HG02981 (cell line): ENCODE data around the gene RB1.
"Not testable (repeated sequence)": the region's sequence is repeated elsewhere in the genome, so short reads cannot be mapped to it uniquely, and the experiment has no call there.

Experiments
- ATAC-seq: cut with Tn5 transposase; IDR thresholded peaks from one replicate; pipeline ENCODE4 v1.9.1; 2021; ENCODE audit warnings: mild to moderate bottlenecking, moderate library complexity; ENCODE audit not compliant: unreplicated experiment

The RB1 gene

GRCh38 chr13:48297131-48297786 is 6.3 kb upstream of the RB1 start:
- no peak for ATAC-seq

DNA sequence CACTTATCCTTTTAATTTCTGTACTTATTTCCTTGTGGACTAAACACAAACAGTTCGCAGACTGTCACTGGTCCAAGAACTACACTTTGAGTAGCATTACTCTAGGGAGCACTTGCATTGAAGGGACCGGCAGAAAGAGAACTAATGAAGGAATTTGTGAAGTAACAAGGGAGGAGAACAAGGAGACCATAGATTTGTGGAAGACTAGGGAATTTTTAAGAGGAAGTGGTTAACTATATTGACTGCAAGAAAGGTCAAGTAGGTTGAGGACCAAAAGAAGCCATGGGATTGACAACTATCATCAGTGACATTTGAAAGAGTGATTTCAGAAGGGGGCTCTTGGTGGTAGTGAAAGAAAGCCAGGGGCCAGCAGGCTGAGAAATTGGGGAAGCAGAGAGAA is 4.0 kb upstream of the RB1 start:
- ATAC-seq: no peak

DNA sequence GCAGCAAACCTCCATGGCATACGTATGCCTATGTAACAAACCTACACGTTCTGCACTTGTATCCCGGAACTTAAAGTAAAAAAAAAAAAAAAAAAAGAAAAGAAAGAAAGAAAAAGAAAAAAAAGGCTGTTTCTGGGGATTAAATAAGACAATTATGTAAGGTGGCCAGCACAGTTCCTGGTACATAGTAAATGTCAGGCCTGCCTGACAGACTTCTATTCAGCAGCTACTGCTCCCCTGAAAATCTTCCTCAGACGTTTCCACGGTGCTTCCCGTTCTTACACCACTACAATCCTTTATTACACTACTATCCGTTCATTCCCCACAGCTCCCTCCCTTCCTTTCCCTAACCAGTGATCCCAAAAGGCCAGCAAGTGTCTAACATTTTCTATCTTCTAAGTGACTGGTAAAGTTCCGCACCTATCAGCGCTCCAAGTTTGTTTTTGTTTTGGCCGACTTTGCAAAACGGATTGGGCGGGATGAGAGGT is 636 bp upstream of the RB1 start:
- peak; percentile 6 for ATAC-seq

DNA sequence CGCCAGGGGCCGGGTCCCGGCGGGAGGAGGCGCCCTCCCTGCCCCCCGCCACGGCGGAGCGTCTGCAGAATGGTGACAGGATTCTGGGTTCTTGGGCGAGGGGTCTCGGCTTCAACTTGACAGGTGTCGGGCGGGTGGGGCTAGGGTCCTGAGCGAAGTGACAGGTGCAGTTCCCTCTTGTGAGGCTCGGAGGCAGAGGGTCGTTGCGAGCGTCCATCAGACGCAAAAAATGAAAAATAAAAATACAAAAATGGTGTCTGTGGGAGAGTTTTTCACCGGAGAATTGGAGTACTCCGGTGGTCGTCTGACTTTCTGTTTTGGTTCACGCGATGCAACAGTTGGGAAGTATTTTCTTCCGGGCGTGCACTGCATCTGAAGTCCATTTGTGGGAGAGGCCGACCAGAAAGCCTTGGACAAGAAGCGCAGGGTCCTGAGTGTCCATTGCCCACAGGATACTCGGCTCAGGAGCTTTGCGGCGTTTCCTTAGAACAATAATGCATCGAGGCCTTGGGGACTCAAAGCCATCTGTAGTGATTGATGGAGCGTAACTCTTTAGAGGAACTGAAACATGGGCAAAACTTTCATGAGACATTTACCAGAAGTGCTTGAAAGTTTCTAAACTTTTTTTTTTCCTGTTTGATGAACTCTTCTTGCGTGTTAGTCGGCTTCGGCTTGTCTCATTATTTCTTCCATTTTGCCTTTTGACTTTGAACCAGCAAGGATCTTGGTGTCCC is 759 bp downstream of the RB1 start:
- ATAC-seq: peak; percentile 67

- ATAC-seq: no peak
Measured at GRCh38 chr13:48311223-48311622, 7.7 kb downstream of the RB1 start.

DNA sequence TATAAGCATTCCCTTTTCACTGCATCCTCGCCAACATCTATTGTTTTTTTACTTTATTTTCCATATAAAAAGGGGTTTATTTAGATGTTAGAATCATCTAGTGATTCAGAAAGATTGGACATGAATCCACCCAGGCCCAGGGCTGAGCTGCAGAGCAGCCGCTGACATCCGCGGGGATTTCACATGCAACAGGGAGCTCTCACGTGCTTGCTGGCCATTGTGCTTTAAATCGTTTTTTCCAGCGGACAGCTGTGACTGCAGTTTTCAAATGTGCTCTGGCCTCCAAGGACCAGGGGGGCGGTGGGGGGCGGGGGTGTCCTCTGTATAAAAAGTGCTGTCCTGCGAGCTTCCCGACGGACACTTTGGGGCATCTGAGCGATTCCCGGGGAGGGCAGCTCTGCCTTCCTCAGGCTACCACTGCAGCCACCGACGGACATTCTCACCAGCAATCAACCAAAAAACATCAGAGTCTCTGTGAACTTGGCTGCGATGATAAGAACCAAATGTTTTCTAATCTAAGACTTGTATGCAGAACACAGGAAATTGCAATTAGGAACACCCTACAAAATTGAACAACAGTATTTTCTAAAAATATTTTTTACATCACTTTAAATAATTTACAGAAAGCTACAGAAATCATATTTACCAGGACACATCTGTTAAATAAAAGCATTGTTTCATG is 12.6 kb downstream of the RB1 start:
- ATAC-seq: no peak

- ATAC-seq: no peak
Measured at GRCh38 chr13:48316826-48317510, 13.4 kb downstream of the RB1 start.

DNA sequence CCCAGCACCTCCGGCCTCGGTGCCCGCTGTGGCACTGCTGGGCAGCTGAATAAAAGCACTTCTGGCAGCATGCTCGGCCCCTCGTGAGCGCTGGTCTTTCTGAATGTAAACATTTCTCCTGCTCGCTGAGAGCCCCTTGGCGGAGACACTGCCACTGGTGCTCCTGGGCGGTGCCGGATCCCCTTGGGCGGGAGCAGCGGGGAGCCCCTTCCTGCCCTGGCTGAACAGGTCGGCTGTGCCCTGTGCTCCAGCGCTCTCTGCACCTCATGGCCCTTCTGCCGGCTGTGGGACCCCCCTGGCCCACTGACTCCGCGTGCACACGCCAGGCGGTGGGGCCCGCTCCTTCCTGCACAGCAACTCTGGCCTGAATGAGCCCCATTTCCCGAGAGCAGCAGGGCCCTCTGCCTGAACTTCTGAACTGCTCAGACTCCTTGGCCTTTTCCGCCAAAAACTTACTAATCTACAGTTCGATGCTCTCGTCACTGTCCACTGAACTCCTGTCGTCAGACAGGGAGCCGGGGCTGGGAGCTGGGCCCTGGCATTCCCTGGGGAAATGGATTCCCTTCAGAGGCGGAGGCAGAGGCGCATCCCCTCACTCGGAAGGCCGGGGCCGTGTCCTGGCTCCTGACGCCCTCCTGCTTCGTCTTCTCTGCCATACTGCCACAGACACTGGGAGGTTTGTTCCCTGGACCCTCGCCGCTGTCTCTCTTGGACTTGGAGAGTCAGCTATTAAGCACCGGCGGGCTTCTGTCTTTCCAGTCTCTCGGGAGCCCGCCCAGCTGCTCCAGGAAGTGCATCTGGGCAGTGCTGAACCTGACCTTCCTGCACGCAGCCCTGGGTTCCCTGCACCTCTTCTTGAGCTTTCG is 14.2 kb downstream of the RB1 start:
- no peak for ATAC-seq

DNA sequence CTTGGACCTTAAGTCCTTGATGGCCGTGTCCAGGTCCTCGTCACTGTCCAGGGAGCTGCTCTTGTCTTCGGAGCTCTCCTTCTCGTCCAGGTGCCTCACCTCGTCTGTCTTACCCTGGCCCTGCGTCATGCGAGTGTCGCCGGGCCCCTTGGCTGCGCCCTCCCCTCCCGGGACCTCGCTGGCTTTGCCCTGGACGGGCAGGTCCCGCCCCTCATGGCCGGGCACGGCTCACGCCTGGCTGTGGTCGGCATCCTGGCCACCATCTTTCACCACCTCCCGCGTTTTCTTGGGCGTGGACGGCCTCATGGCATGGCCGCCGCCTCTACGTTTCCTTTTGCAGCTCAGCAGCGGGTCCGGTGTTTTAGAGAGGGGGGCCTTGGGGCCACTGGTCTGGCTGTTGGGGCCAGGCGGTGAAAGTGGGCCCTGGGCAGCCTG is 14.8 kb downstream of the RB1 start:
- ATAC-seq: no peak

DNA sequence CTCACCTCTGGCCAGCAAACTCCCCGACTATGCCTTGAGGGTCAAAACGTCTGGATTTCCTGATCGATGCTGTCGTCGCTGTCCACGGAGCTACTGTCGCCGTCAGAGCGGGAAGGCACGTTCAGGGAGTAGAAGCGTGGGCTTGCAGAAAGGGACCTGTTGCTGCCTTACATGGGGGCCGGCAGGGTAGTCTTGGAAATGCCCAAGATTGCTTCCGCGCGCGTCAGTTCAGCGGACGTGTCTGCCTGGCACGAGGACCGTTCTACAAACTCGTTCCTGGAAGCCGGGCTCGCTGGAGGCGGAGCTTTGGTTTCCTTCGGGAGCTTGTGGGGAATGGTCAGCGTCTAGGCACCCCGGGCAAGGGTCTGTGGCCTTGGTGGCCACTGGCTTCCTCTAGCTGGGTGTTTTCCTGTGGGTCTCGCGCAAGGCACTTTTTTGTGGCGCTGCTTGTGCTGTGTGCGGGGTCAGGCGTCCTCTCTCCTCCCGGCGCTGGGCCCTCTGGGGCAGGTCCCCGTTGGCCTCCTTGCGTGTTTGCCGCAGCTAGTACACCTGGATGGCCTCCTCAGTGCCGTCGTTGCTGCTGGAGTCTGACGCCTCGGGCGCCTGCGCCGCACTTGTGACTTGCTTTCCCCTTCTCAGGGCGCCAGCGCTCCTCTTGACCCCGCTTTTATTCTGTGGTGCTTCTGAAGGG is 15.4 kb downstream of the RB1 start:
- no peak for ATAC-seq

DNA sequence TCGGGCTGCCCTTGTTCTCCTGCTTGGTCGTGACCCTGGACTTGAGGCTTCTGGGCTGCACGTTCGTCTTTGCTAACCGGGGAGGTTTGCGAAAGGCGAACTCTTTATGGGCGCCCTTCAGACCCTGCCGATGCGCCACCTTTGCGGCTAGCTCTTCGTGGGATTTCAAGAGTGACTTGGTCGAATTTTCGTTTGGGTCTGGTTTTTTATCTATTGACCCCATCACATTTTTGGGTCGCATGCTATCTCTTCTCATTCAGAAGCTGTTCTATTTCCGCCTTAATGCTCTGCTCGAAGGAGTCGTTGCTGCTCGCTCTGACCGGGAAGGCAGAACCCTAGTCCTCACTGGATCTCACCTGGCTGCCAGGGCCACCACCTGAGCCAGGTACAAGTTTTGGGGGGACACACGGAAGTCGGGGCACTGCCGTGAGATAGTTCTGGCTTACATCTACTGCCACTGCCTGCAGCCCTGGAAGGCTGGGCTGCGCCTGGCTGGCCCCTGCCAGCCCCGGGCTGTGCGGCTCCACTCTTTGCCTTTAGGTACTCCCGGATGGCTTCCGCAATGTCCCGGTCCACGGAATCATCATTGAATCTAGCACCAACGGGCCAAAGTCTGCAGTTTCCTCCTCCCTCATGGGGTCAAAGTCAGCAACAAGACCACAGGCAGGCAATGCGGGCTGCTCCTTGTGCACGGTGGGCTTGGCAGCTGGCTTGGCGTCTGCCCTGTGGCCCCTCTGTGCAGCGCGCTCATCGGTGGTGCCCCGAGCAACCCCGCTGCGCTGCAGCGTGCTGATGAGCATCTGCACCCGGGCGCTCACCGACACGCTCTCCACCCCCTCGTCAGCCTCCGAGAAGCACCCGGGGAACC is 16.2 kb downstream of the RB1 start:
- ATAC-seq: no peak

GRCh38 chr13:48320399-48320790 is 16.8 kb downstream of the RB1 start:
- ATAC-seq: no peak

- ATAC-seq: no peak
Measured at GRCh38 chr13:48320891-48321510, 17.4 kb downstream of the RB1 start.

GRCh38 chr13:48322294-48322693 is 18.7 kb downstream of the RB1 start:
- no peak for ATAC-seq

GRCh38 chr13:48333976-48334375 is 30.4 kb downstream of the RB1 start:
- no peak for ATAC-seq

DNA sequence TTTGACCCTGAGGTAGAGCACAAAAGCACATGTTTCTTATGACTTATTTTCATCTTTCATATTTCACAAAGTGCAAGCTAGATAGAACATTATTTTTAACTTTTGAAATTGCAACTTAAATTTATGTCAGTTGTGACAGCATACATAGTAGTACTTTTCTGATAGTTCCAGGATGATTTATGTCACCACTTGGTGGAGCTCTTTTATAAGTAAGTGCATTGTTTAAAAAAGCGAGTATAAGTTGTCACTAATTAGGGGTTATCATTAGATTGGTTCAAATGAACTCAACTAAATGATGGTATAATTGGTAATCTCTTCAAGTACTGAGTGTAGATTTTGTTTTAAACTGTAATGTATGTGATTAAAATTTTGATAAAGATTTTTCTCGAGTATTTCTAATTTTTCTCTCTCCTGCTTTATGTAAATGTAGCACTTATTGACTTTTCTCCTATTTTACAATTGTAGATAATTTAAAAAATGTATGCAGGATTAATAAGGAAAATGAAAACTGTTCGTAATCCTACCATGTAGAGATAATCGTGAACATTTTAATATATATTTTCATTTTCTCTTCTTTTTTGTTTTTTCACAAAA is 31.1 kb downstream of the RB1 start:
- no peak for ATAC-seq

- ATAC-seq: not testable (repeated sequence)
Measured at GRCh38 chr13:48339198-48339597, 35.6 kb downstream of the RB1 start.

DNA sequence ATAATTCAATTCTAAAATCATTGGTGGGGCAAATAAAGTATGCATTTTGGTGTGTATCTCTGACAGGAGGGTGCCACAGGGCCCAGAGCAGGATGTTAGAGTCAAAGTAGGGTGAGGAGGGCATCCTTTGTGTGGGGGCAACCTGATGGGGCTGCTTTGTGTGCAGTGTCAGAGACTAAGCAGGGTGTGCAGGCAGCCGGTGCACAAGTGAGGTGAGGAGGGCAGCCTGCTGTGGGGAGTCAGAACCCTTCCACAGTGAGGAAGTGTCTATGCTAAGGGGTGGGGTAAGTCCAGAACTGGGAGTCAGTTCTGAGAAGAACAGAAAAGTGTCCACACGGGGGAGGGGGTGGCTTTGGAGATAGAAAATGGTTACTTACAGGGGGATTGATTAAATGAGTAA is 40.7 kb downstream of the RB1 start:
- no peak for ATAC-seq
